CD4-positive, alpha-beta T cell treated with Interferon alpha-2 for 1 hour (primary cell): ENCODE measurements around the gene NFATC1.
"Not testable (repeated sequence)": the region's sequence is repeated elsewhere in the genome, so short reads cannot be mapped to it uniquely, and the experiment has no call there.

Experiments
- DNase-seq, 2 donors: peaks; one replicate each; pipeline ENCODE4 v3.0.0-alpha.2; 2020 to 2022

Gene NFATC1

GRCh38 chr18:79376661-79377060 is 19.1 kb upstream of the NFATC1 start:
- not testable (repeated sequence) for DNase-seq

GRCh38 chr18:79377187-79377891 is 18.4 kb upstream of the NFATC1 start:
- no peak for DNase-seq

- peak; percentile 80 to 86 for DNase-seq
These were observed 17.0 kb upstream of the NFATC1 start for GRCh38 chr18:79378536-79379250.

GRCh38 chr18:79379251-79379905 is 16.4 kb upstream of the NFATC1 start:
- no peak for DNase-seq

- DNase-seq = no peak
These were observed 15.6 kb upstream of the NFATC1 start for GRCh38 chr18:79379931-79380815.

- peak; percentile 59 to 73 for DNase-seq
These were observed 14.6 kb upstream of the NFATC1 start for GRCh38 chr18:79380816-79381806.

GRCh38 chr18:79381811-79382311 is 13.9 kb upstream of the NFATC1 start:
- no peak for DNase-seq

GRCh38 chr18:79382681-79383387 is 12.9 kb upstream of the NFATC1 start:
- no peak for DNase-seq

GRCh38 chr18:79383388-79384056 is 12.2 kb upstream of the NFATC1 start:
- DNase-seq = no peak

GRCh38 chr18:79384151-79384807 is 11.5 kb upstream of the NFATC1 start:
- DNase-seq = no peak

- DNase-seq = no peak
These were observed 10.9 kb upstream of the NFATC1 start for GRCh38 chr18:79384834-79385233.

GRCh38 chr18:79385326-79385707 is 10.4 kb upstream of the NFATC1 start:
- no peak for DNase-seq

- no peak for DNase-seq
These were observed 9.9 kb upstream of the NFATC1 start for GRCh38 chr18:79385708-79386341.

GRCh38 chr18:79386547-79386946 is 9.2 kb upstream of the NFATC1 start:
- DNase-seq = no peak

- DNase-seq = no peak
These were observed 8.5 kb upstream of the NFATC1 start for GRCh38 chr18:79387214-79387613.

GRCh38 chr18:79387615-79388014 is 8.1 kb upstream of the NFATC1 start:
- DNase-seq = no peak

GRCh38 chr18:79388043-79388442 is 7.7 kb upstream of the NFATC1 start:
- no peak for DNase-seq

GRCh38 chr18:79389689-79390088 is 6.0 kb upstream of the NFATC1 start:
- DNase-seq = no peak

- DNase-seq = no peak
These were observed 3.5 kb upstream of the NFATC1 start for GRCh38 chr18:79392226-79392625.
